PC-9 (cell line): ENCODE results near the gene GAL3ST3. TPM values are rescaled to one million over a fixed set of nuclear protein-coding genes. Genes with fewer than 3 reads are reported as not detected.

Experiments
- BruUV-seq: library from RNA; stranded (reverse); fragments of 400-500 nt; replicated peaks from 2 replicates; lab custom pipeline; 2021; lab: Mats Ljungman, UMichigan
- CTCF ChIA-PET: fragments of 300-600 bp; sonication (Branson Sonifier 250); formaldehyde crosslinking; loops from one replicate; lab custom pipeline; 2022; ENCODE audit warnings: antibody characterized with exemption; lab: Charles Lee
- POLR2A ChIA-PET: fragments of 300-600 bp; sonication (Branson Sonifier 250); formaldehyde crosslinking; loops from one replicate; lab custom pipeline; 2022; ENCODE audit warnings: antibody characterized with exemption; ENCODE audit not compliant: unreplicated experiment; lab: Charles Lee
- DNase-seq, 2 experiments: peaks; one replicate each; pipeline versions ENCODE4 v3.0.0 to v3.0.0-alpha.2; 2015 to 2022; ENCODE audit warnings: mixed read lengths in 1 of 2
- H2AFZ ChIP-seq: fragments of 200-600 bp; sonication (generic); 2 replicates; pipeline ENCODE4 v1.8.1; 2017; ENCODE audit warnings: antibody characterized with exemption
- H3F3A ChIP-seq: fragments of 200-600 bp; sonication (generic); 2 replicates; pipeline ENCODE4 v1.8.1; 2017; ENCODE audit warnings: antibody characterized with exemption, mild to moderate bottlenecking, low read depth; ENCODE audit not compliant: insufficient read depth
- H3K27ac ChIP-seq: fragments of 200-600 bp; sonication (generic); 2 replicates; pipeline ENCODE4 v1.6.1; 2016; ENCODE audit warnings: mixed run types
- H3K27me3 ChIP-seq: fragments of 200-600 bp; sonication (generic); 2 replicates; pipeline ENCODE4 v1.6.1; 2016; ENCODE audit warnings: low read depth, mixed run types; ENCODE audit not compliant: insufficient read depth
- H3K36me3 ChIP-seq: fragments of 200-600 bp; sonication (generic); 2 replicates; pipeline ENCODE4 v1.6.1; 2016; ENCODE audit warnings: low read depth, mixed run types
- H3K4me1 ChIP-seq: fragments of 200-600 bp; sonication (generic); replicated peaks from 2 replicates; pipeline ENCODE4 v1.6.1; 2016; ENCODE audit warnings: mixed run types; ENCODE audit not compliant: insufficient read depth
- H3K4me2 ChIP-seq: fragments of 200-600 bp; sonication (generic); 2 replicates; pipeline ENCODE4 v1.6.1; 2017; ENCODE audit warnings: mixed run types
- H3K4me3 ChIP-seq: fragments of 200-600 bp; sonication (generic); 2 replicates; pipeline ENCODE4 v1.6.1; 2016; ENCODE audit warnings: mixed run types
- H3K79me2 ChIP-seq: fragments of 200-600 bp; sonication (generic); 2 replicates; pipeline ENCODE4 v1.6.1; 2017; ENCODE audit warnings: low read depth, mixed run types
- H3K9me2 ChIP-seq: fragments of 200-600 bp; sonication (generic); 2 replicates; pipeline ENCODE4 v1.8.1; 2017; ENCODE audit warnings: mild to moderate bottlenecking; ENCODE audit not compliant: insufficient read depth
- H3K9me3 ChIP-seq: fragments of 200-600 bp; sonication (generic); 2 replicates; pipeline ENCODE4 v1.8.1; 2016; ENCODE audit warnings: low read depth; ENCODE audit not compliant: insufficient read depth
- H4K20me1 ChIP-seq: fragments of 200-600 bp; sonication (generic); 2 replicates; pipeline ENCODE4 v1.8.1; 2017; ENCODE audit not compliant: insufficient read depth
- CTCF ChIP-seq: fragments of 200-600 bp; sonication (generic); conservative IDR thresholded peaks from 2 replicates; pipeline ENCODE4 v1.6.1; 2017; ENCODE audit warnings: mixed run types, antibody characterized with exemption, mild to moderate bottlenecking, moderate library complexity
- EZH2 ChIP-seq: fragments of 200-600 bp; sonication (generic); IDR thresholded peaks from 2 replicates; pipeline ENCODE4 v1.8.0; 2017; ENCODE audit warnings: antibody characterized with exemption, low read depth
- intact Hi-C: fragments of 100-400 bp; cut with micrococcal nuclease; formaldehyde crosslinking; loops from one replicate; pipeline ENCODE4 v1.10.0; 2022; ENCODE audit not compliant: unreplicated experiment
- total RNA-seq: library from RNA; stranded (reverse); gene quantifications from 2 replicates; pipeline ENCODE4 v1.2.3, GENCODE V29; 2021

Gene GAL3ST3
- total RNA-seq, 1 experiment from 2014 or later: not detected

GRCh38 chr11:66089067-66089466 lies 40.1 kb upstream of the GAL3ST3 start:
- TF ChIP-seq EZH2 (no peak), CTCF (no peak)
- Histone ChIP-seq H3K79me2 (peaks cover 38% of the 10 kb centered on the region), H3K9me3 (no peaks in the 10 kb centered on the region), H3K27ac (no peak overlapping the region), H2AFZ (no peak overlapping the region), H3F3A (no peaks in the 10 kb centered on the region; the same call in 1 of the 2 replicates), H3K4me2 (no peak overlapping the region), H3K27me3 (no peaks in the 10 kb centered on the region), H3K9me2 (no peaks in the 10 kb centered on the region), H4K20me1 (0 out of 2 replicates have a peak, but pooled peaks cover 3% of the 10 kb centered on the region), H3K36me3 (no peaks in the 10 kb centered on the region), H3K4me3 (no peak overlapping the region), H3K4me1 (no peaks in the 10 kb centered on the region)
- BruUV-seq: no TSS peak
- ChIA-PET POLR2A (no interaction called here), CTCF (no interaction called here)
- no peak for DNase-seq
- intact Hi-C loops: no loop called here

- intact Hi-C loops: no loop called here
- peaks cover 10% of the 10 kb centered on the region for H3F3A ChIP-seq
- POLR2A ChIA-PET: no interaction called here
- H3K27me3 ChIP-seq: no peaks in the 10 kb centered on the region
- no peaks in the 10 kb centered on the region for H3K9me3 ChIP-seq
- H3K27ac ChIP-seq: no peak overlapping the region
- no peaks in the 10 kb centered on the region for H3K9me2 ChIP-seq
- 0 out of 2 replicates have a peak, but pooled peaks cover 3% of the 10 kb centered on the region for H4K20me1 ChIP-seq
- no peak for DNase-seq
- TF ChIP-seq EZH2: no peak
- TF ChIP-seq CTCF: no peak
- no peak overlapping the region for H3K4me2 ChIP-seq
- peaks cover 55% of the 10 kb centered on the region for H3K79me2 ChIP-seq
- peaks cover 17% of the 10 kb centered on the region for H3K4me1 ChIP-seq
- no peaks in the 10 kb centered on the region for H3K36me3 ChIP-seq
- no TSS peak for BruUV-seq
- H3K4me3 ChIP-seq: no peak overlapping the region
- H2AFZ ChIP-seq: no peak overlapping the region
- CTCF ChIA-PET: interaction anchor here (0.7 kb wide), 1 partner anchor 256 kb away, joined by 4 read pairs; no protein-coding TSS in a partner anchor
Measured at GRCh38 chr11:66087148-66087908, 38.4 kb upstream of the GAL3ST3 start.

GRCh38 chr11:66084821-66085475 lies 36.0 kb upstream of the GAL3ST3 start:
- Histone ChIP-seq H3K27me3 (no peaks in the 10 kb centered on the region), H3K9me3 (no peaks in the 10 kb centered on the region), H3K4me3 (no peak overlapping the region), H3F3A (peaks cover 30% of the 10 kb centered on the region), H3K27ac (no peak overlapping the region), H3K9me2 (no peaks in the 10 kb centered on the region), H2AFZ (no peak overlapping the region), H3K79me2 (peaks cover 75% of the 10 kb centered on the region), H4K20me1 (no peaks in the 10 kb centered on the region), H3K4me1 (peaks cover 40% of the 10 kb centered on the region), H3K36me3 (no peaks in the 10 kb centered on the region), H3K4me2 (no peak overlapping the region)
- BruUV-seq: no TSS peak
- no peak for DNase-seq
- POLR2A ChIA-PET: no interaction called here
- TF ChIP-seq EZH2: no peak
- TF ChIP-seq CTCF: no peak
- intact Hi-C loops: loop anchor here (5.0 kb wide), 1 partner anchor 137 kb away; no protein-coding TSS in a partner anchor
- CTCF ChIA-PET: interaction anchor here (0.7 kb wide), 1 partner anchor 28 kb away, joined by 3 read pairs; no protein-coding TSS in a partner anchor
